Stomach (tissue), 9 donors: Measurements from ENCODE around the gene FOXL2. TPM values are rescaled to one million over a fixed set of nuclear protein-coding genes. Genes with fewer than 3 reads are reported as not detected.

Experiments used
- DNase-seq, 2 donors: peaks; one replicate each; pipeline versions ENCODE4 v3.0.0 to v3.0.0-alpha.2; 2013 to 2019
- H3K27ac ChIP-seq, 5 donors: fragments of 200-600 bp in 4 of 5; sonication (generic) in 4 of 5; one replicate each; pipeline ENCODE4 v1.5.1; 2013 to 2019; ENCODE audit warnings: mild to moderate bottlenecking in 1 of 5, moderate library complexity in 1 of 5
- H3K27me3 ChIP-seq, 3 donors: fragments of 200-600 bp; sonication (generic); one replicate each; pipeline ENCODE4 v1.5.1; 2017 to 2019; ENCODE audit warnings: mixed run types in 1 of 3
- H3K36me3 ChIP-seq, 4 donors: fragments of 200-600 bp; sonication (generic); 1 replicate in 3 of 4; 2 replicates in 1 of 4; pipeline ENCODE4 v1.5.1; 2016 to 2019
- H3K4me1 ChIP-seq, 4 donors: fragments of 200-600 bp; sonication (generic); one replicate each; pipeline ENCODE4 v1.5.1; 2016 to 2019
- H3K4me3 ChIP-seq, 4 donors: fragments of 200-600 bp; sonication (generic) in 3 of 4; one replicate each; pipeline ENCODE4 v1.5.1; 2016 to 2019; ENCODE audit warnings: mild to moderate bottlenecking in 1 of 4
- H3K9me3 ChIP-seq, 4 donors: fragments of 200-600 bp; sonication (generic); one replicate each; pipeline ENCODE4 v1.5.1; 2016 to 2019
- EP300 ChIP-seq: sonication (generic); formaldehyde crosslinking; IDR thresholded peaks from one replicate; pipeline ENCODE4 v1.6.1; 2017; ENCODE audit warnings: antibody characterized with exemption
- POLR2A ChIP-seq, 4 donors: fragments of 450-650 bp; IDR thresholded peaks; one replicate each; pipeline ENCODE4 v1.6.1; 2016; ENCODE audit warnings: antibody characterized with exemption in 4 of 4, control low read depth in 2 of 4, mild to moderate bottlenecking in 1 of 4, moderate library complexity in 1 of 4
- POLR2AphosphoS5 ChIP-seq, 3 donors: sonication (generic); formaldehyde crosslinking; IDR thresholded peaks; one replicate each; pipeline ENCODE4 v1.6.1; 2016; ENCODE audit warnings: antibody characterized with exemption in 3 of 3
- whole genome bisulfite sequencing, 5 donors: extraction: QIAGEN DNeasy Blood & Tissue Kit in 3 of 5; methylation state at CpG; one replicate each; pipeline versions ENCODE4 v1.1.5 to v1.1.7; 2013 to 2018; 5-methylcytosine and 5-hydroxymethylcytosine counted together
- intact Hi-C: fragments of 100-400 bp; cut with DNase I; formaldehyde crosslinking; loops from one replicate; pipeline ENCODE4 v1.15.1; 2023; ENCODE audit warnings: low total_unique reads
- polyA plus RNA-seq, 3 donors: library from polyadenylated mRNA; stranded (reverse); fragments of 200-250 nt; gene quantifications; one replicate each; pipeline ENCODE4 v1.2.3, GENCODE V29; 2013
- total RNA-seq, 5 donors: library from RNA; depleted of rRNA; stranded (reverse); fragments of >200 nt; gene quantifications; one replicate each; pipeline versions ENCODE4 v1.1.0 to v1.2.3, GENCODE V29; 2014 to 2016
- TF ChIP-seq, protein P1 (sequence below), 7 experiments: fragments of 450-650 bp in 4 of 7; fragments of 200-600 bp in 3 of 7; sonication (generic) in 3 of 7; IDR thresholded peaks; one replicate each; pipeline ENCODE4 v1.5.1; 2016 to 2019; ENCODE audit warnings: antibody characterized with exemption in 7 of 7, control low read depth in 2 of 7, mild to moderate bottlenecking in 1 of 7
- donor health status: healthy with polysubstance abuse.
- donor health status: Bipolar disorder and iron deficiency.
- donor health status: healthy.

FOXL2 gene
- total and polyA plus RNA-seq, 8 donors, result not detected

DNA sequence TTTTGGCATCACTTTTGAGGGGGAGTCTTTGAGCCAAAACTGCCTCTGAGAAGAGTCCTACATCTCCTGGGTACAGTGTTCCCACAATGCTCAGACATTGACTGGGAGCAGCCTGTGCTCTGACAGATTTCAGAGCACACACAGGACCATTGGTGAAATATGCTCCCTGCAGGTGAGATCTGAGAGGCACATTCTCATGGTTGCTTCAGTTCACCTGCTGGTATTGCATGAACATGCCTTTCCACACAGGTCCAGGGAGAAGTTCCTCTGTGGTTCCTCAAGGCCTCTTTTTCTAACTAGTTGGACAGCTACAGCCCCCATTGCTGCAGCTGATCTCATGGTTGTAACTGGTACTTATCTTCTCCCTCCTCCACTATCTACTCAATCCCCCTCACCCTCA is 37.0 kb downstream of the FOXL2 start:
- intact Hi-C loops, result loop anchor here (10.0 kb wide), 2 partner anchors 75 to 205 kb away; partner anchors contain the start of gene PIK3CB
- TF ChIP-seq, protein P1, sequence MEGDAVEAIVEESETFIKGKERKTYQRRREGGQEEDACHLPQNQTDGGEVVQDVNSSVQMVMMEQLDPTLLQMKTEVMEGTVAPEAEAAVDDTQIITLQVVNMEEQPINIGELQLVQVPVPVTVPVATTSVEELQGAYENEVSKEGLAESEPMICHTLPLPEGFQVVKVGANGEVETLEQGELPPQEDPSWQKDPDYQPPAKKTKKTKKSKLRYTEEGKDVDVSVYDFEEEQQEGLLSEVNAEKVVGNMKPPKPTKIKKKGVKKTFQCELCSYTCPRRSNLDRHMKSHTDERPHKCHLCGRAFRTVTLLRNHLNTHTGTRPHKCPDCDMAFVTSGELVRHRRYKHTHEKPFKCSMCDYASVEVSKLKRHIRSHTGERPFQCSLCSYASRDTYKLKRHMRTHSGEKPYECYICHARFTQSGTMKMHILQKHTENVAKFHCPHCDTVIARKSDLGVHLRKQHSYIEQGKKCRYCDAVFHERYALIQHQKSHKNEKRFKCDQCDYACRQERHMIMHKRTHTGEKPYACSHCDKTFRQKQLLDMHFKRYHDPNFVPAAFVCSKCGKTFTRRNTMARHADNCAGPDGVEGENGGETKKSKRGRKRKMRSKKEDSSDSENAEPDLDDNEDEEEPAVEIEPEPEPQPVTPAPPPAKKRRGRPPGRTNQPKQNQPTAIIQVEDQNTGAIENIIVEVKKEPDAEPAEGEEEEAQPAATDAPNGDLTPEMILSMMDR (IDR thresholded peaks at IDR 0.05), result no peak
- no peak for TF ChIP-seq POLR2A (IDR thresholded peaks at IDR 0.05)
- no peak for TF ChIP-seq POLR2AphosphoS5 (IDR thresholded peaks at IDR 0.05)
- TF ChIP-seq EP300, result no peak
- no peaks in the 10 kb centered on the region for H3K27me3 ChIP-seq
- no peak for DNase-seq
- H3K4me3 ChIP-seq, result no peak overlapping the region
- no peak overlapping the region for H3K27ac ChIP-seq
- H3K4me1 ChIP-seq, result peaks cover 0 to 5% (median 2%) of the 10 kb centered on the region in 4 donors
- H3K9me3 ChIP-seq, result no peaks in the 10 kb centered on the region
- H3K36me3 ChIP-seq, result no peaks in the 10 kb centered on the region

DNA sequence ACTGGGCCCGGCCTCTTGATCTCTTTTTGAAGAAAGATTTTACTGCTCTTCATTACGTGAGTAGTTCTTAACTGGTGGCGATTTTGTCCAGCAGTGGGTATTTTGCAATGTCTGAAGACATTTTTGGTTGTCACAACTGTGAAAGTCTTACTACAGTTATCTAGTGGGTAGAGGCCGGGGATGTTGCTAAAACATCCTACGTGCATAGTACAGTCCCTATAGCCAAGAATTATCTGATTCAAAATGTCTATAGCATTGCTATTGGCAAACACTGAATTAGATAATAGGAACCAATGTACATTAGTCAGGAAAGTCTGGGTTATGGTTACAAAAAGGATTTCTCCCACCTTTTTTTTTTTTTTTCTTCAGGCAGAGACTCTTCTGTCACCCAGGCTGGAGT is 38.1 kb downstream of the FOXL2 start:
- no peaks in the 10 kb centered on the region for H3K9me3 ChIP-seq
- 83 to 95% (median 90%) methylated on average over 5 of the region's 5 CpGs for WGBS, 5 donors
- intact Hi-C loops, result loop anchor here (10.0 kb wide), 1 partner anchor 204 kb away; no protein-coding TSS in a partner anchor
- H3K27me3 ChIP-seq, result no peaks in the 10 kb centered on the region
- H3K4me1 ChIP-seq, result no peaks in the 10 kb centered on the region
- no peaks in the 10 kb centered on the region for H3K36me3 ChIP-seq
- no peak overlapping the region for H3K27ac ChIP-seq
- H3K4me3 ChIP-seq, result no peak overlapping the region
- no peak for DNase-seq
- TF ChIP-seq, protein P1 (IDR thresholded peaks at IDR 0.05), result no peak
- TF ChIP-seq POLR2AphosphoS5 (IDR thresholded peaks at IDR 0.05) (no peak), EP300 (no peak), POLR2A (IDR thresholded peaks at IDR 0.05) (no peak)

DNA sequence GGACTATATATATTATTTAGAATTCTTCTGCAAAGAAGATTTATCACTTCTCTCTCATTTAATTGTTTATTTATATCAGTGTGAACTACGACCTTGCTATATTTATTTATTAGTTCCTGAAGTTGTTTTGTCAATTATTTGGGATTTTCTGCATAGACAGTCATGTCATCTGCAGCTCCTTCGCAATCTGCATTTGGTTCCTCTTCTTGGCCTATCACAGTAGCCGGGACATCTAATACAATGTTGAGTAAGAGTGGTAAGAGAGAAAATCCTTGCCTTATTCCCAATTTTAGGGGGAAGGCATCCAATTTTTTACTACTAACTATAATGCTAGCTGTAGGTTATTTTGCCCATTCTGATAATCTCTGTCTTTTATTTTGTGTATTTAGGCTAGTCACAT is 39.4 kb downstream of the FOXL2 start:
- no peaks in the 10 kb centered on the region for H3K9me3 ChIP-seq
- intact Hi-C loops, result loop anchor here (10.0 kb wide), 1 partner anchor 203 kb away; no protein-coding TSS in a partner anchor
- no peaks in the 10 kb centered on the region for H3K4me1 ChIP-seq
- H3K36me3 ChIP-seq, result no peaks in the 10 kb centered on the region
- DNase-seq, result no peak
- no peak overlapping the region for H3K4me3 ChIP-seq
- H3K27me3 ChIP-seq, result no peaks in the 10 kb centered on the region
- 69 to 90% (median 85%) methylated on average over 3 of the region's 3 CpGs for WGBS, 5 donors
- no peak overlapping the region for H3K27ac ChIP-seq
- TF ChIP-seq POLR2AphosphoS5 (IDR thresholded peaks at IDR 0.05), result no peak
- TF ChIP-seq, protein P1 (IDR thresholded peaks at IDR 0.05), result no peak
- TF ChIP-seq EP300, result no peak
- no peak for TF ChIP-seq POLR2A (IDR thresholded peaks at IDR 0.05)

DNA sequence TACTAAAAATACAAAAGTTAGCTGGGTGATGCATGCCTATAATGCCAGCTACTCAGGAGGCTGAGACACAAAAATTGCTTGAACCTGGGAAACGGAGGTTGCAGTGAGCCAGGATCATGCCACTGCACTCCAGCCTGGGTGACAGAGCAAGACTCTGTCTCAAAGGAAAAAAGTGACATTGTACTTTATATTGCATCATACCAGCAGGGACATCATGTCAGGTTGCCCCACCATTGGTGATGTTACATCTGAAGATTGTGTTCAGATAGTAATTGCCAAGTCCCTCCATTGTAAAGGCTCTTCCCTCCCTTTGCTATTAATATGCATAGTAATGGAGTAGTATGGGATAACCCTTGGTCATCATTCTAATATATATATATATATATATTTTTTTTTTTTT is 44.8 kb downstream of the FOXL2 start:
- no peaks in the 10 kb centered on the region for H3K27me3 ChIP-seq
- H3K4me3 ChIP-seq, result no peak overlapping the region
- no peak for DNase-seq
- 86 to 100% (median 94%) methylated on average over 1 of the region's 1 CpG for WGBS, 5 donors
- no peaks in the 10 kb centered on the region for H3K36me3 ChIP-seq
- H3K9me3 ChIP-seq, result no peaks in the 10 kb centered on the region
- peaks cover 6 to 22% (median 17%) of the 10 kb centered on the region in 4 donors for H3K4me1 ChIP-seq
- intact Hi-C loops, result loop anchor here (10.0 kb wide), 1 partner anchor 197 kb away; no protein-coding TSS in a partner anchor
- TF ChIP-seq POLR2A (IDR thresholded peaks at IDR 0.05) (no peak), POLR2AphosphoS5 (IDR thresholded peaks at IDR 0.05) (no peak), EP300 (no peak)
- TF ChIP-seq, protein P1 (IDR thresholded peaks at IDR 0.05), result no peak
- H3K27ac ChIP-seq, result no peak overlapping the region
